HFFc6 (cell line): ENCODE data around the gene MAPK7. TPM values are rescaled to one million over a fixed set of nuclear protein-coding genes. Genes with fewer than 3 reads are reported as not detected.

Source experiments
- DNase-seq: peaks from one replicate; pipeline ENCODE4 v3.0.0-alpha.2; 2018
- H3K27ac Mint-ChIP-seq: 2 replicates; pipeline ENCODE4 v1.8.0; 2020; ENCODE audit warnings: mild to moderate bottlenecking, mixed read lengths
- H3K27me3 Mint-ChIP-seq: 2 replicates; pipeline ENCODE4 v1.8.0; 2021; ENCODE audit warnings: mild to moderate bottlenecking, moderate library complexity, mixed read lengths; ENCODE audit not compliant: insufficient read depth
- H3K36me3 Mint-ChIP-seq: 2 replicates; pipeline ENCODE4 v1.8.0; 2021; ENCODE audit warnings: low read depth, mixed read lengths
- H3K4me1 Mint-ChIP-seq: 2 replicates; pipeline ENCODE4 v1.8.0; 2020; ENCODE audit warnings: low read depth, mixed read lengths
- H3K4me3 Mint-ChIP-seq: 2 replicates; pipeline ENCODE4 v1.8.0; 2020; ENCODE audit warnings: mild to moderate bottlenecking, moderate library complexity, mixed read lengths
- H3K9me3 Mint-ChIP-seq: 2 replicates; pipeline ENCODE4 v1.8.0; 2020; ENCODE audit warnings: mild to moderate bottlenecking, mixed read lengths
- CTCF ChIP-seq: fragments of 200-600 bp; sonication (generic); IDR thresholded peaks from 2 replicates; pipeline ENCODE4 v1.5.0; 2021; ENCODE audit warnings: antibody characterized with exemption, mild to moderate bottlenecking
- total RNA-seq, 6 experiments: library from RNA; stranded (reverse); fragmentation: NEBNext Ultra II Directional; extraction: Animal tissue kit (Norgen Biotek cat#: 25700); gene quantifications; 2 replicates in 1 of 6; 3 replicates in 5 of 6; pipeline ENCODE4 v1.2.3, GENCODE V29; 2021

The MAPK7 gene
- total RNA-seq, 6 experiments from 2014 or later, result 18.5 to 27.1 (median 23.9) TPM

GRCh38 chr17:19361944-19362276 lies 16.4 kb upstream of the MAPK7 start:
- peaks cover 26% of the 10 kb centered on the region for H3K4me1 Mint-ChIP-seq
- H3K27ac Mint-ChIP-seq, result peak overlapping the region; percentile 87
- TF ChIP-seq CTCF, result no peak
- H3K27me3 Mint-ChIP-seq, result peaks cover 4% of the 10 kb centered on the region
- H3K9me3 Mint-ChIP-seq, result no peaks in the 10 kb centered on the region
- peak overlapping the region; percentile 94 for H3K4me3 Mint-ChIP-seq
- no peak for DNase-seq
- peaks cover 25% of the 10 kb centered on the region for H3K36me3 Mint-ChIP-seq

- H3K36me3 Mint-ChIP-seq, result peaks cover 19% of the 10 kb centered on the region
- H3K27me3 Mint-ChIP-seq, result peaks cover 4% of the 10 kb centered on the region
- no peaks in the 10 kb centered on the region for H3K9me3 Mint-ChIP-seq
- DNase-seq, result peak; percentile 90
- H3K27ac Mint-ChIP-seq, result peak within 1 kb of the TSS; percentile 87
- H3K4me1 Mint-ChIP-seq, result peaks cover 26% of the 10 kb centered on the region
- H3K4me3 Mint-ChIP-seq, result peak within 1 kb of the TSS; percentile 94
- TF ChIP-seq CTCF, result peak; percentile 99
Measured at GRCh38 chr17:19362277-19363113, 15.8 kb upstream of the MAPK7 start, which contains the start of gene B9D1. B9D1 (minus strand) TSS chr17:19362723; CDS start chr17:19362569, 154 bp downstream.

- Mint-ChIP-seq H3K9me3 (no peaks in the 10 kb centered on the region), H3K27me3 (peaks cover 4% of the 10 kb centered on the region), H3K27ac (no peak overlapping the region), H3K4me1 (peaks cover 27% of the 10 kb centered on the region), H3K36me3 (peaks cover 16% of the 10 kb centered on the region), H3K4me3 (peak overlapping the region; percentile 94)
- peak; percentile 52 for TF ChIP-seq CTCF
- DNase-seq, result no peak
Measured at GRCh38 chr17:19363114-19363438, 15.2 kb upstream of the MAPK7 start.

- Mint-ChIP-seq H3K27me3 (peaks cover 4% of the 10 kb centered on the region), H3K9me3 (no peaks in the 10 kb centered on the region), H3K4me3 (no peak overlapping the region), H3K36me3 (peaks cover 11% of the 10 kb centered on the region), H3K4me1 (peaks cover 31% of the 10 kb centered on the region), H3K27ac (no peak overlapping the region)
- DNase-seq, result no peak
- TF ChIP-seq CTCF, result no peak
Measured at GRCh38 chr17:19363460-19364035, 14.8 kb upstream of the MAPK7 start.

GRCh38 chr17:19364699-19365498 lies 13.4 kb upstream of the MAPK7 start:
- Mint-ChIP-seq H3K4me1 (peaks cover 39% of the 10 kb centered on the region), H3K27ac (no peak overlapping the region), H3K9me3 (no peaks in the 10 kb centered on the region), H3K36me3 (no peaks in the 10 kb centered on the region), H3K27me3 (peaks cover 4% of the 10 kb centered on the region), H3K4me3 (no peak overlapping the region)
- DNase-seq, result no peak
- TF ChIP-seq CTCF, result no peak
